PC-9 (cell line): Measurements from ENCODE around the gene RNF130.

Experiments used
- EZH2 ChIP-seq: fragments of 200-600 bp; sonication (generic); IDR thresholded peaks from 2 replicates; pipeline ENCODE4 v1.8.0; 2017; ENCODE audit warnings: antibody characterized with exemption, low read depth
- TF ChIP-seq, protein P1 (sequence below): fragments of 200-600 bp; sonication (generic); conservative IDR thresholded peaks from 2 replicates; pipeline ENCODE4 v1.6.1; 2017; ENCODE audit warnings: mixed run types, antibody characterized with exemption, mild to moderate bottlenecking, moderate library complexity

- TF ChIP-seq, protein P1, sequence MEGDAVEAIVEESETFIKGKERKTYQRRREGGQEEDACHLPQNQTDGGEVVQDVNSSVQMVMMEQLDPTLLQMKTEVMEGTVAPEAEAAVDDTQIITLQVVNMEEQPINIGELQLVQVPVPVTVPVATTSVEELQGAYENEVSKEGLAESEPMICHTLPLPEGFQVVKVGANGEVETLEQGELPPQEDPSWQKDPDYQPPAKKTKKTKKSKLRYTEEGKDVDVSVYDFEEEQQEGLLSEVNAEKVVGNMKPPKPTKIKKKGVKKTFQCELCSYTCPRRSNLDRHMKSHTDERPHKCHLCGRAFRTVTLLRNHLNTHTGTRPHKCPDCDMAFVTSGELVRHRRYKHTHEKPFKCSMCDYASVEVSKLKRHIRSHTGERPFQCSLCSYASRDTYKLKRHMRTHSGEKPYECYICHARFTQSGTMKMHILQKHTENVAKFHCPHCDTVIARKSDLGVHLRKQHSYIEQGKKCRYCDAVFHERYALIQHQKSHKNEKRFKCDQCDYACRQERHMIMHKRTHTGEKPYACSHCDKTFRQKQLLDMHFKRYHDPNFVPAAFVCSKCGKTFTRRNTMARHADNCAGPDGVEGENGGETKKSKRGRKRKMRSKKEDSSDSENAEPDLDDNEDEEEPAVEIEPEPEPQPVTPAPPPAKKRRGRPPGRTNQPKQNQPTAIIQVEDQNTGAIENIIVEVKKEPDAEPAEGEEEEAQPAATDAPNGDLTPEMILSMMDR = no peak
- TF ChIP-seq EZH2 = no peak
Observed at GRCh38 chr5:180107005-180107404, 35.4 kb upstream of the RNF130 start.
